A673 (cell line): ENCODE data around the gene STK17A. TPM values are rescaled to one million over a fixed set of nuclear protein-coding genes. Genes with fewer than 3 reads are reported as not detected.

Source experiments
- BruUV-seq: library from RNA; stranded (reverse); fragments of 400-500 nt; replicated peaks from 2 replicates; lab custom pipeline; 2021; lab: Mats Ljungman, UMichigan
- CTCF ChIA-PET: fragments of 300-600 bp; sonication (Branson Sonifier 250); formaldehyde crosslinking; loops from one replicate; lab custom pipeline; 2022; ENCODE audit warnings: antibody characterized with exemption; lab: Charles Lee
- POLR2A ChIA-PET: fragments of 300-600 bp; sonication (Branson Sonifier 250); formaldehyde crosslinking; loops from one replicate; lab custom pipeline; 2022; ENCODE audit warnings: antibody characterized with exemption; ENCODE audit not compliant: low non-redundant PET; lab: Charles Lee
- DNase-seq: peaks from one replicate; pipeline ENCODE4 v3.0.0-alpha.2; 2015; ENCODE audit warnings: low spot score
- H3K27ac ChIP-seq: fragments of 200-600 bp; sonication (generic); 2 replicates; pipeline ENCODE4 v1.5.1; 2016; ENCODE audit warnings: mixed run types, low read depth, mild to moderate bottlenecking, mixed read lengths, antibody characterized with exemption, low read length; ENCODE audit not compliant: poor library complexity, severe bottlenecking
- H3K27me3 ChIP-seq: fragments of 200-600 bp; sonication (generic); replicated peaks from 2 replicates; pipeline ENCODE4 v1.6.1; 2017; ENCODE audit warnings: mixed run types, low read depth, mild to moderate bottlenecking, mixed read lengths, antibody characterized with exemption, low read length; ENCODE audit not compliant: insufficient read depth, poor library complexity
- H3K36me3 ChIP-seq: fragments of 200-600 bp; sonication (generic); 2 replicates; pipeline ENCODE4 v1.6.1; 2016; ENCODE audit warnings: mixed run types, mild to moderate bottlenecking, mixed read lengths, antibody characterized with exemption, low read length; ENCODE audit not compliant: insufficient read depth, poor library complexity, severe bottlenecking
- H3K4me1 ChIP-seq: fragments of 200-600 bp; sonication (generic); 2 replicates; pipeline ENCODE4 v1.6.1; 2017; ENCODE audit warnings: mixed run types, mild to moderate bottlenecking, mixed read lengths, antibody characterized with exemption, low read length; ENCODE audit not compliant: insufficient read depth, poor library complexity, severe bottlenecking
- H3K4me3 ChIP-seq: fragments of 200-600 bp; sonication (generic); 2 replicates; pipeline ENCODE4 v1.5.1; 2016; ENCODE audit warnings: low read depth, mixed run types, mild to moderate bottlenecking, mixed read lengths, low read length; ENCODE audit not compliant: poor library complexity, severe bottlenecking
- H3K9me3 ChIP-seq: fragments of 200-600 bp; sonication (generic); 2 replicates; pipeline ENCODE4 v1.6.1; 2016; ENCODE audit warnings: mixed run types, low read depth, mild to moderate bottlenecking, mixed read lengths, antibody characterized with exemption, low read length; ENCODE audit not compliant: poor library complexity, severe bottlenecking
- EZH2 ChIP-seq: fragments of 200-600 bp; sonication (generic); IDR thresholded peaks from 2 replicates; pipeline ENCODE4 v1.6.1; 2017; ENCODE audit warnings: borderline replicate concordance, low read depth, mild to moderate bottlenecking, mixed read lengths, antibody characterized with exemption, low read length; ENCODE audit not compliant: poor library complexity, severe bottlenecking
- intact Hi-C: fragments of 100-400 bp; cut with micrococcal nuclease; formaldehyde crosslinking; loops from one replicate; pipeline ENCODE4 v1.10.0; 2022; ENCODE audit not compliant: unreplicated experiment
- total RNA-seq: library from RNA; stranded (reverse); gene quantifications from 2 replicates; pipeline ENCODE4 v1.2.3, GENCODE V29; 2021
- TF ChIP-seq, protein P1 (sequence below): fragments of 300-800, 200-600 bp; sonication (generic); conservative IDR thresholded peaks from 2 replicates; pipeline ENCODE4 v1.5.1; 2017; ENCODE audit warnings: low read depth, mild to moderate bottlenecking, antibody characterized with exemption, low read length, moderate library complexity, mixed read lengths

The STK17A gene
- total RNA-seq, 1 experiment from 2014 or later, result 27.3 TPM

DNA sequence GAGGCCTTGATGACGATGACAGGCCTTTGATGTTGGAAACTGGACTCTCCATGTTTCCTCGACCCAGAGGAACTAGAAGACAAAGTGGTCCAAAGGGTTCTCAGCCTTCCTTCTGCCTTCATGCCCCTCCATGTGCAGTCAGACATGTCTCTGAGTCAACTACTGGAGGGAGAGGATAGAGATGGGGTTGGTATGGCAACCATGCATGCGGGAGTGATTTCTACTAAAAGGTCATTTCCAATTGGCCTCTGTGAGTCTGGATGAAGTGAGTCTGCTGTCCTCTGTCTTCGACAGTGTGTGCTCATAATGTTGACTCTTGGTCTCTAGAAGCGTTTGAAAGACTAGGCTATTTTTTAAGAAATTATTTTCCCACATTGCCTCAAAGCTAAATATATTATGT, 29.2 kb downstream of the STK17A start:
- Histone ChIP-seq H3K9me3 (no peaks in the 10 kb centered on the region), H3K4me1 (no peaks in the 10 kb centered on the region), H3K27ac (no peak overlapping the region), H3K4me3 (no peak overlapping the region), H3K27me3 (no peaks in the 10 kb centered on the region), H3K36me3 (peaks cover 6% of the 10 kb centered on the region)
- intact Hi-C loops, result no loop called here
- no peak for DNase-seq
- POLR2A ChIA-PET, result no interaction called here
- BruUV-seq, result no TSS peak
- no peak for TF ChIP-seq EZH2
- TF ChIP-seq, protein P1, sequence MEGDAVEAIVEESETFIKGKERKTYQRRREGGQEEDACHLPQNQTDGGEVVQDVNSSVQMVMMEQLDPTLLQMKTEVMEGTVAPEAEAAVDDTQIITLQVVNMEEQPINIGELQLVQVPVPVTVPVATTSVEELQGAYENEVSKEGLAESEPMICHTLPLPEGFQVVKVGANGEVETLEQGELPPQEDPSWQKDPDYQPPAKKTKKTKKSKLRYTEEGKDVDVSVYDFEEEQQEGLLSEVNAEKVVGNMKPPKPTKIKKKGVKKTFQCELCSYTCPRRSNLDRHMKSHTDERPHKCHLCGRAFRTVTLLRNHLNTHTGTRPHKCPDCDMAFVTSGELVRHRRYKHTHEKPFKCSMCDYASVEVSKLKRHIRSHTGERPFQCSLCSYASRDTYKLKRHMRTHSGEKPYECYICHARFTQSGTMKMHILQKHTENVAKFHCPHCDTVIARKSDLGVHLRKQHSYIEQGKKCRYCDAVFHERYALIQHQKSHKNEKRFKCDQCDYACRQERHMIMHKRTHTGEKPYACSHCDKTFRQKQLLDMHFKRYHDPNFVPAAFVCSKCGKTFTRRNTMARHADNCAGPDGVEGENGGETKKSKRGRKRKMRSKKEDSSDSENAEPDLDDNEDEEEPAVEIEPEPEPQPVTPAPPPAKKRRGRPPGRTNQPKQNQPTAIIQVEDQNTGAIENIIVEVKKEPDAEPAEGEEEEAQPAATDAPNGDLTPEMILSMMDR, result no peak
- CTCF ChIA-PET, result no interaction called here

DNA sequence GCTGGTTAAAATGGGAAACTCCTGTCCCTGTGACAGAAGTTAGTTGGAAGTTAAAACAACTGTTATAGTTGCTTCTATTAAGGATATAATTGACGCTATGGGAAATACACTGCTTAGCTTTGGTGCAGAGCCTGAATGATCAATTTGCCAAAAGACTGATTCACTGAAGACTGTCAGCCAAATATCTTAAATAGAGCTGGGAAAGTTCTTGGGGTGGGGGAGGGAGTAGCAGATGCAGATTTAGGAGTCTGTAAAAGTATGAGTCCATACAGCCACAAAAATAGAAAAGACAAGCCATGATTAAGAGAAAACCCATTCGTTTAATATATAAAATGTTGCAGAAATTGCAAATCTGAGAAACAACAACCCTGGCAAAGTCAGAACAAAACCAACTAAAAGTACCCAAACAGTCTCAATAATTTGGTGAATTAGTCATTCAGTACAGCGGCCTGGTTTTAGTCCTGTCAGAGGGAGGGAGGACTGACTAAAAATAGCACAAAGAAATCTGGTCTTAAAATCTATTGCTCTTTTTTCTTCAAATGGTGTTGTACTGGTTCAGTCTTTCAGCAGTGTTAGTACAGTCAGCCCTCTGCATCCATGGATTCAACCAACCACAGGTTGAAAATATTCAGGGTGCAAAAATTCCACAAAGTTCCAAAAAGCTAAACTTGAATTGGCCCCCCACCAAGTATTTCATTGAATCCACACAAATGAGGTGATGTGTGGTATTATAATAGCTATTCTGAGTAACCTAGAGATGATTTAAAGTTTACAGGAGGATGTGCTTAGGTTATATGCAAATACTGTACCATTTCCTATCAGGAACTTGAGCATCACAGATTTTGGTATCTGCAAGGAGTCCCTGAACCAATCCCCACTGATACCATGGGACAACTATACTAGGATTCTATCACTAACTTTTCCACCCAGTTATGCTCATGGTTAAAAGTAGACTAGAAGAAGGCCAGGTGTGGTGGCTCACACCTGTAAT, 30.0 kb downstream of the STK17A start:
- ChIA-PET POLR2A (no interaction called here), CTCF (no interaction called here)
- no peak for DNase-seq
- no peaks in the 10 kb centered on the region for H3K27me3 ChIP-seq
- BruUV-seq, result no TSS peak
- H3K4me1 ChIP-seq, result peaks cover 7% of the 10 kb centered on the region
- peaks cover 6% of the 10 kb centered on the region for H3K36me3 ChIP-seq
- no peak for TF ChIP-seq EZH2
- intact Hi-C loops, result no loop called here
- H3K9me3 ChIP-seq, result no peaks in the 10 kb centered on the region
- no peak overlapping the region for H3K4me3 ChIP-seq
- H3K27ac ChIP-seq, result no peak overlapping the region

DNA sequence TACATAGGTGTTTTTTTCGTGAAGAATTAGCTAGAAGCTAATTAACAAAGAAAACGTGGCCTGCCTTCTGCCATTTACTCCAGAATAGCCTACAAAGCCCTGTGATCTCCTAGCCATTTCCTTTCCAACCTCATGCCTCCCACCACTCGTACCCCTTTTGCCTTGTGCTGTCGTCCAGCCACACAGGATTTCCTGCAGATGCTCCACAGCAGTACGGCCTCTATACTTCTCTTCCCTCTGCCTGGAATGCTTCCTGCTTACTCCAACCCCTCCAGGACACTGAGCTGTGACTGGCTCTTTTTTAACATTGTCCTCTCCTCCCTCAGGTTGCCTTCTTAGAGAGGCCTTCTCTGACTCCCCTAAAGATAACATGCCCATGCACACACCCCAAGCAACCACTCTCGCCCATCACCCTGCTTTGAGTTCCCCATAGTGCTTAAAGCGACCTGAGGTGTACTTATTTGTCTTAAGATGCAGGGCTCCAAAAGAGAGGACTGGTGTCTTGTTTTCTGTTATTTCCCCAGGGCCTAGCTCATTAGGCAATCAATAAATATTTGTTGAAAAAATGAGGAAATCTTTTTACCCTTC, 32.7 kb downstream of the STK17A start:
- no TSS peak for BruUV-seq
- Histone ChIP-seq H3K9me3 (no peaks in the 10 kb centered on the region), H3K4me3 (no peak overlapping the region), H3K4me1 (peaks cover 25% of the 10 kb centered on the region), H3K36me3 (peaks cover 7% of the 10 kb centered on the region), H3K27ac (no peak overlapping the region), H3K27me3 (no peaks in the 10 kb centered on the region)
- no peak for TF ChIP-seq EZH2
- TF ChIP-seq, protein P1, result no peak
- DNase-seq, result no peak
- ChIA-PET POLR2A (no interaction called here), CTCF (no interaction called here)
- intact Hi-C loops, result no loop called here
